NCI-H2196 (cell line): Measurements from ENCODE around the gene CREB3L4.

Experiments
- DNase-seq: peaks from one replicate; lab custom pipeline; 2025; ENCODE audit not compliant: unreplicated experiment; lab: John Stamatoyannopoulos, UW

The CREB3L4 gene

GRCh38 chr1:153936011-153936802 is 31.5 kb upstream of the CREB3L4 start:
- DNase-seq, result no peak

- DNase-seq, result no peak
Observed at GRCh38 chr1:153937331-153937730, 30.4 kb upstream of the CREB3L4 start.

GRCh38 chr1:153938996-153939395 is 28.7 kb upstream of the CREB3L4 start:
- no peak for DNase-seq

- no peak for DNase-seq
Observed at GRCh38 chr1:153939476-153939875, 28.2 kb upstream of the CREB3L4 start.

GRCh38 chr1:153940756-153941155 is 26.9 kb upstream of the CREB3L4 start:
- DNase-seq, result no peak

- no peak for DNase-seq
Observed at GRCh38 chr1:153941826-153942725, 25.6 kb upstream of the CREB3L4 start.

GRCh38 chr1:153942766-153943549 is 24.7 kb upstream of the CREB3L4 start:
- no peak for DNase-seq

- DNase-seq, result no peak
Observed at GRCh38 chr1:153944005-153944826, 23.5 kb upstream of the CREB3L4 start.

- DNase-seq, result no peak
Observed at GRCh38 chr1:153944827-153945117, 22.9 kb upstream of the CREB3L4 start.

GRCh38 chr1:153945131-153945794 is 22.4 kb upstream of the CREB3L4 start:
- no peak for DNase-seq

GRCh38 chr1:153945795-153946621 is 21.7 kb upstream of the CREB3L4 start:
- peak; percentile 56 for DNase-seq

GRCh38 chr1:153946622-153947241 is 21.0 kb upstream of the CREB3L4 start, which contains the start of gene DENND4B:
TSS of gene DENND4B (minus strand) at chr1:153946718. CDS start at chr1:153944374, 2,344 bp downstream.
- peak; percentile 85 for DNase-seq

- no peak for DNase-seq
Observed at GRCh38 chr1:153951183-153951582, 16.5 kb upstream of the CREB3L4 start.

GRCh38 chr1:153951801-153952200 is 15.9 kb upstream of the CREB3L4 start:
- no peak for DNase-seq

GRCh38 chr1:153953859-153954365 is 13.8 kb upstream of the CREB3L4 start:
- DNase-seq, result no peak

- DNase-seq, result no peak
Observed at GRCh38 chr1:153954826-153955225, 12.9 kb upstream of the CREB3L4 start.

GRCh38 chr1:153956997-153957715 is 10.5 kb upstream of the CREB3L4 start:
- DNase-seq, result no peak

GRCh38 chr1:153957744-153958110 is 10.0 kb upstream of the CREB3L4 start:
- no peak for DNase-seq
